ENCODE results near the gene BTBD2. TPM values are rescaled to one million over a fixed set of nuclear protein-coding genes. Genes with fewer than 3 reads are reported as not detected.

BTBD2 gene
- total RNA-seq, 1 donor from 2014 or later: 118 TPM

DNA sequence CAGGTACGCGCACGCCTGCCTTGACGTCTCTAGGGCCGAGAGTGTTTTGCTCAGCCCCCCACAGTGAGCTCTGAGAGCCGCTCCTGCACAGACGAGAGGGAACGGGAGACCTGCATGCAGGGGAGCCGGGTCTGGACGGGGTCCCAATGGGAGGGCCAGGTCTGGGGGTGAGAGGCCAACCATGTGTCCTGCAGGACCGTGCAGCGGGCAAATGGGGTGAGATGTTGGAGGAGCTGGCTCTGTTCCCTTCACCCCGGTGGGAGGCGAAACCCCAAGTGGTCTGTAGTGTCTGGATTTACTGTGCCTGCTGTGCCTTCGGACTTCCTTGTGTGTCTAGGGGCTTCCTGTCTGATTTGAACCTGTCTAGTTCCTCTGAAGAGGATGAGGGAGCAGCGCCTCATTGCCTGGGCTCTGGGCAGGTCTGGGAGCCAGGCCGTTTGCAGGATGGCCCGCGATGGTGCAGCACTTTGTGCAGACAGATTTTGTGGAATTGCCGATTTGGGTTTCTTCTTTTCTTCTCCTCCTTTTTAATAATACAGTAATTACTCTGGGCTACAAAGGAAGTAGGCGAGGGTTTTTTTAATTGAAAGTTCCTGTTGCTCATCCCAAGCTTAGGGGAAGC is 72.5 kb downstream of the BTBD2 start:
- Mint-ChIP-seq H3K27me3 (ENCODE audit: low read depth) (no peaks in the 10 kb centered on the region), H3K27ac (peak overlapping the region; percentile 96), H3K9me3 (no peaks in the 10 kb centered on the region), H3K4me3 (peak overlapping the region; percentile 88), H3K4me1 (peaks cover 26% of the 10 kb centered on the region), H3K36me3 (no peaks in the 10 kb centered on the region)
- peak in 1 of 2 experiments; percentile 49 for DNase-seq (ENCODE audit: low spot score in 2 of 2, unreplicated experiment in 2 of 2)
- no peak for TF ChIP-seq CTCF (IDR thresholded peaks at IDR 0.05; ENCODE audit: unreplicated experiment)

DNA sequence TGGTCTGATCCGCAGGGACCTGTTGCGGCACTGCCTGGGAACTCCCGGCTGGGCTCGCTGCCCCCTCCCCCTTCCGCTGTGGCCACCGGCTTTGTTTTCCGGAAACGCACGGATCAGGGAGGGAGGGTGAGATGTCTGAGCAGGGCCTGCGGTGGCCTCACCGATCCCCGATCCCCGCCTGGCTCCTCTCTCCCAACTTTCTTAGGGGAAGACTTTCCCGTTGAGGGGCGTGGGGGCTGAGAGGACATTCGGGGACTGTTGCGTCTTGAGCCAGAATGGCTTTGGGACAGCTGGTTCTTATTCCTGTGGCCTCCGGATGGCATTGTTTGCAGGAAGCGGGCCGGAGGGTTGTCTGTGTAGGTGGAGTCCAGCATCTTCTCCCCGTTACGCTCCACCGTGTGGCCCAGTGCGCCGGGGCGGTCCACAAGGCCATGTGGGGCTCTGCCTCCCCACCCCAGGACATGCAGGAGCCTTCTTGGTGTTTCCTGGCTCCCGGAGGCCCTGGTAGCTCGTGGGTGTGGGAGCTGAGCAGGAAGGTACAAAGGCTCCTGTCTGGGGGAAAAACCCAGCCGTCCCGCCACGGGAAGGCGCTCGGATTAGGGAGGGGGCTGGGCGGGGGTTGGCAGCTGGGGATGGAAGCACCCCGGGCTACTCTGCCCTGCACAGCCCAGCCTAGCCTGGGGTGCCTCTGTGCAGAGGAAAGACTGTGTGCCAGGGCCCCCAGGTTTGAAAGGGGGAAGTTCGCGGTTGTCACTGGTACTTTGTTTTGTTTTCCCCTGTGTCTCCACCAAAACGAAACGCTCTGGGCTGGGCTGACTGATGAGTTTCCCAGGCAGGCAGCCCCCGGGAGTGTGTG is 73.2 kb downstream of the BTBD2 start:
- H3K9me3 Mint-ChIP-seq: no peaks in the 10 kb centered on the region
- peak overlapping the region; percentile 96 for H3K27ac Mint-ChIP-seq
- H3K27me3 Mint-ChIP-seq (ENCODE audit: low read depth): no peaks in the 10 kb centered on the region
- peak overlapping the region; percentile 88 for H3K4me3 Mint-ChIP-seq
- peaks cover 26% of the 10 kb centered on the region for H3K4me1 Mint-ChIP-seq
- peak; percentile 67 to 81 for DNase-seq (ENCODE audit: low spot score in 2 of 2, unreplicated experiment in 2 of 2)
- TF ChIP-seq CTCF (IDR thresholded peaks at IDR 0.05; ENCODE audit: unreplicated experiment): no peak
- H3K36me3 Mint-ChIP-seq: no peaks in the 10 kb centered on the region

- DNase-seq (ENCODE audit: low spot score in 2 of 2, unreplicated experiment in 2 of 2): no peak
- TF ChIP-seq CTCF (IDR thresholded peaks at IDR 0.05; ENCODE audit: unreplicated experiment): no peak
- no peaks in the 10 kb centered on the region for H3K27me3 Mint-ChIP-seq (ENCODE audit: low read depth)
- no peaks in the 10 kb centered on the region for H3K36me3 Mint-ChIP-seq
- H3K27ac Mint-ChIP-seq: peak within 1 kb of the TSS; percentile 99
- H3K4me3 Mint-ChIP-seq: peak within 1 kb of the TSS; percentile 88
- no peaks in the 10 kb centered on the region for H3K9me3 Mint-ChIP-seq
- H3K4me1 Mint-ChIP-seq: peaks cover 26% of the 10 kb centered on the region
These were observed 74.1 kb downstream of the BTBD2 start, which contains the start of gene CSNK1G2 for GRCh38 chr19:1941146-1942077. TSS of gene CSNK1G2 (plus strand) at chr19:1941172. CDS start at chr19:1969773, 28,601 bp downstream.

- H3K36me3 Mint-ChIP-seq: no peaks in the 10 kb centered on the region
- no peak for DNase-seq (ENCODE audit: low spot score in 2 of 2, unreplicated experiment in 2 of 2)
- peaks cover 16% of the 10 kb centered on the region for H3K4me1 Mint-ChIP-seq
- peaks cover 6% of the 10 kb centered on the region for H3K9me3 Mint-ChIP-seq
- no peak overlapping the region for H3K4me3 Mint-ChIP-seq
- no peak for TF ChIP-seq CTCF (IDR thresholded peaks at IDR 0.05; ENCODE audit: unreplicated experiment)
- no peaks in the 10 kb centered on the region for H3K27me3 Mint-ChIP-seq (ENCODE audit: low read depth)
- H3K27ac Mint-ChIP-seq: no peak overlapping the region
These were observed 77.4 kb downstream of the BTBD2 start for GRCh38 chr19:1938071-1938470.

GRCh38 chr19:1936916-1937610 is 78.5 kb downstream of the BTBD2 start:
- no peak overlapping the region for H3K4me3 Mint-ChIP-seq
- H3K27me3 Mint-ChIP-seq (ENCODE audit: low read depth): no peaks in the 10 kb centered on the region
- DNase-seq (ENCODE audit: low spot score in 2 of 2, unreplicated experiment in 2 of 2): no peak
- H3K27ac Mint-ChIP-seq: no peak overlapping the region
- peaks cover 6% of the 10 kb centered on the region for H3K9me3 Mint-ChIP-seq
- TF ChIP-seq CTCF (IDR thresholded peaks at IDR 0.05; ENCODE audit: unreplicated experiment): no peak
- H3K36me3 Mint-ChIP-seq: no peaks in the 10 kb centered on the region
- peaks cover 10% of the 10 kb centered on the region for H3K4me1 Mint-ChIP-seq
